Activated CD4-positive, alpha-beta memory T cell treated with anti-CD3 and anti-CD28 coated beads, Interleukin-2, amount 10 ng/mL, durations not matched to agents 7 days and 5 days (primary cell): ENCODE data around the gene ABCG1. TPM values are rescaled to one million over a fixed set of nuclear protein-coding genes. Genes with fewer than 3 reads are reported as not detected.
A peak's percentile ranks its signal among the peaks of the same experiment; 100 is the strongest.
"Not testable (repeated sequence)": the region's sequence is repeated elsewhere in the genome, so short reads cannot be mapped to it uniquely, and the experiment has no call there.

Source experiments
- CTCF ChIA-PET: fragments of 350-600 bp; sonication (Branson Sonifier 250); formaldehyde crosslinking; loops from one replicate; lab custom pipeline; 2021; ENCODE audit warnings: antibody characterized with exemption, inconsistent platforms; lab: Charles Lee
- POLR2A ChIA-PET: fragments of 350-600 bp; sonication (Branson Sonifier 250); formaldehyde crosslinking; loops from one replicate; lab custom pipeline; 2021; ENCODE audit warnings: antibody characterized with exemption; lab: Charles Lee
- DNase-seq: peaks from one replicate; pipeline ENCODE4 v3.0.0-alpha.2; 2020
- H3K27ac Mint-ChIP-seq: one replicate; pipeline ENCODE4 v1.8.0; 2021; ENCODE audit warnings: mild to moderate bottlenecking, mixed read lengths
- H3K27me3 Mint-ChIP-seq: one replicate; pipeline ENCODE4 v1.8.0; 2021; ENCODE audit warnings: mixed read lengths
- H3K36me3 Mint-ChIP-seq: one replicate; pipeline ENCODE4 v1.8.0; 2021; ENCODE audit warnings: low read depth, mixed read lengths
- H3K4me1 Mint-ChIP-seq: one replicate; pipeline ENCODE4 v1.8.0; 2021; ENCODE audit warnings: mixed read lengths
- H3K4me3 Mint-ChIP-seq: one replicate; pipeline ENCODE4 v1.8.0; 2021; ENCODE audit warnings: mild to moderate bottlenecking, mixed read lengths
- H3K9me3 Mint-ChIP-seq: one replicate; pipeline ENCODE4 v1.8.0; 2021; ENCODE audit warnings: mixed read lengths
- total RNA-seq, 2 experiments: library from RNA; stranded (reverse); gene quantifications; one replicate each; pipeline ENCODE4 v1.2.3, GENCODE V29; 2021

The ABCG1 gene
- total RNA-seq: 10 to 100 TPM; 23.7 to 25.3 TPM

DNA sequence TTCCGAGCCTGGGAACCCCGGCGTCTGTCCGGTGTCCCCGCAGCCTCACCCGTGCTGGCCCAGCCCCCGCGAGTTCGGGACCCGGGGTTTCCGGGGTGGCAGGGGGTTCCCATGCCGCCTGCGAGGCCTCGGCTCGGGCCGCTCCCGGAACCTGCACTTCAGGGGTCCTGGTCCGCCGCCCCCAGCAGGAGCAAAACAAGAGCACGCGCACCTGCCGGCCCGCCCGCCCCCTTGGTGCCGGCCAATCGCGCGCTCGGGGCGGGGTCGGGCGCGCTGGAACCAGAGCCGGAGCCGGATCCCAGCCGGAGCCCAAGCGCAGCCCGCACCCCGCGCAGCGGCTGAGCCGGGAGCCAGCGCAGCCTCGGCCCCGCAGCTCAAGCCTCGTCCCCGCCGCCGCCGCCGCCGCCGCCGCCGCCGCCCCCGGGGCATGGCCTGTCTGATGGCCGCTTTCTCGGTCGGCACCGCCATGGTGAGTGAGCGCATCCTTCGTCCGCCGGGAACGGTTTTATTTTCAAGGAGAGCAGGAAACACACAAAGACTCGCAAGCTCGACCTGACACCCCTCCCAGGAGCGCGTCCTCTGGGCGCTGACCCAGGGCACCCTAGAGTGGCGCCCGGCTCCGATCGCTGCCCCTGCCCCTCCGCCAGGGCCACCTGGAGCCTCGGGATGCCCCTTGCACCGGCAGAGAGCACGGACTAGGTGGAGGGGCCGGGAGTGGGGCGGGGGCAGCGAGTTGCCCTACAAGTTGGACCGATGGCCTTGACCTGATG, at the start of gene ABCG1:
TSS of gene ABCG1 (plus strand) at position 305 of the 770 bp plus-strand sequence. CDS start at position 428, 123 bp downstream.
- H3K4me1 Mint-ChIP-seq: peaks cover 15% of the 10 kb centered on the region
- CTCF ChIA-PET: interaction anchor here (1.1 to 3.7 kb wide), 9 partner anchors 14 to 74 kb away, joined by 4 to 44 read pairs (median 7); no protein-coding TSS in a partner anchor
- H3K27me3 Mint-ChIP-seq: peaks cover 4% of the 10 kb centered on the region
- POLR2A ChIA-PET: interaction anchor here (0.8 to 4.5 kb wide), 16 partner anchors 10 to 186 kb away, joined by 3 to 156 read pairs (median 8); no protein-coding TSS in a partner anchor
- peak within 1 kb of the TSS; percentile 84 for H3K27ac Mint-ChIP-seq
- peaks cover 18% of the 10 kb centered on the region for H3K9me3 Mint-ChIP-seq
- peak within 1 kb of the TSS; percentile 82 for H3K4me3 Mint-ChIP-seq
- peak; percentile 57 for DNase-seq
- peaks cover 18% of the 10 kb centered on the region for H3K36me3 Mint-ChIP-seq

DNA sequence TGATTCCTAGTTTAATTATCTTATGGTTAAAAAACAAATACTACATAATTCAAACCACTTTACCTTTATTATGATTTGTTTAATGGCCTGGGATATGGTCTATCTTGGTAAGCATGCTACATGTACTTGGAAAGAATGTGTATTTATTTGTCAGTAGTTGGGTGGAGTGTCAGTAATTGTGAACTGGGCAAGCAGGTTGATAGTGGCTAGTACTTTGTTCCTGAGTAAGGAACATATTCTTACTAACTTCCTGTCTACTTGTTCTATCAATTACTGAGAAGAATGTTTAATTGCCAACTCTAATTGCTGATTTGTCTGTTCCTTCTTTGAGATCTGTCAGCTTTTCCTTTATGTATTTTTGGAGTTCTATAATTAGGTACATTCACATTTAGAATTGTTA, 49.2 kb upstream of the ABCG1 start:
- Mint-ChIP-seq H3K36me3 (no peaks in the 10 kb centered on the region), H3K4me3 (no peak overlapping the region), H3K9me3 (no peaks in the 10 kb centered on the region), H3K4me1 (peaks cover 1% of the 10 kb centered on the region), H3K27ac (no peak overlapping the region), H3K27me3 (peaks cover 4% of the 10 kb centered on the region)
- POLR2A ChIA-PET: interaction anchor here (1.0 to 1.5 kb wide), 2 partner anchors 50 to 69 kb away, joined by 3 to 4 read pairs; no protein-coding TSS in a partner anchor
- CTCF ChIA-PET: interaction anchor here (1.0 to 8.6 kb wide), 2 partner anchors 69 to 90 kb away, joined by 3 to 91 read pairs; no protein-coding TSS in a partner anchor
- DNase-seq: no peak

DNA sequence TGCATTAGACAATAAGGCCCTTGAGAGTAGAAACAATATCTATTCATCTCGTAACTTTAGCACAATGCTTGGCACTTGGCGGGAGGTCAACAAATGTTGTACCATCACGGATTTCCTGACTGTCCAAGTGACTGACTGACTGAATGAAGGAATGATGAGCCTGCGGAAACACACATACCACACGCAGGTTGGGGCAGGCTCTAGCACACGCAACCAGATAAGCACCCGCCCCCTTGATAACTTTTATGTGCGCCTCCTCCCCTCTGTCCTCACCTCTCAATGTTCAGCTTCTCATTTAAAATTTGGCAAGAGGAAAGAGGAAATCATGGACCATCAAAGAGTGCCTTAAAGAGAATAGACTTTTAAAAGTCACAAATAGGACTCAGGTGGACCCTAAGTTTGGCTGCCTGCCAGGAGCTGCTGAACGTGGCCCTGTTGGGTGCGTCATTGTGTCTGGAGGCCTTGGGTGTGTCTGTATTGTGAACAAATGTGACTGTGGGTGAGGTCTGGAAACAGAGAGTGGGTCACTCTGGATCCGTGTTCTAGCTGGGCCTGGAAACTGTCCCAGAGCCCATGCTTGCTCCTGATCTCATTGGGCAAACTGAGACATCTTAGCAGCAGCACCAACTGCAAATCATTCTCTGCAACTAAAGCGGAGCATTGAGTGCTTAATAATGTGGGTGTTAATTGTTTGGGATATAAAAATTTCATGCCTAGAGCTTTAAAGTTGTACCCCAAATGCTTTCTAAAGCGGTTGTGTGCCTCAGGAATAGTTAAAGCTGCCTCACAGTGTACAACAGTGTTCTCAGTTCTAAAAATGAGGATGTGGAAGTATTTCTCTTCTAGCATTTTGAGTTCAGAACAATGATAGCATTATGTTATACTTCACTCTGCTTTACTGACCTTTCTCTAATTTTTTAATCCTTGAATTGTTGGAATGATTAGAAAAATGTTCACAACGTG, 47.6 kb upstream of the ABCG1 start:
- ChIA-PET CTCF (interaction anchor here (0.8 to 1.1 kb wide), 3 partner anchors 63 to 89 kb away, joined by 3 to 4 read pairs (median 3); no protein-coding TSS in a partner anchor), POLR2A (interaction anchor here (1.0 kb wide), 1 partner anchor 22 kb away, joined by 4 read pairs; no protein-coding TSS in a partner anchor)
- Mint-ChIP-seq H3K36me3 (no peaks in the 10 kb centered on the region), H3K27me3 (peaks cover 13% of the 10 kb centered on the region), H3K27ac (no peak overlapping the region), H3K4me3 (no peak overlapping the region), H3K9me3 (no peaks in the 10 kb centered on the region), H3K4me1 (peaks cover 1% of the 10 kb centered on the region)
- DNase-seq: peak; percentile 12

DNA sequence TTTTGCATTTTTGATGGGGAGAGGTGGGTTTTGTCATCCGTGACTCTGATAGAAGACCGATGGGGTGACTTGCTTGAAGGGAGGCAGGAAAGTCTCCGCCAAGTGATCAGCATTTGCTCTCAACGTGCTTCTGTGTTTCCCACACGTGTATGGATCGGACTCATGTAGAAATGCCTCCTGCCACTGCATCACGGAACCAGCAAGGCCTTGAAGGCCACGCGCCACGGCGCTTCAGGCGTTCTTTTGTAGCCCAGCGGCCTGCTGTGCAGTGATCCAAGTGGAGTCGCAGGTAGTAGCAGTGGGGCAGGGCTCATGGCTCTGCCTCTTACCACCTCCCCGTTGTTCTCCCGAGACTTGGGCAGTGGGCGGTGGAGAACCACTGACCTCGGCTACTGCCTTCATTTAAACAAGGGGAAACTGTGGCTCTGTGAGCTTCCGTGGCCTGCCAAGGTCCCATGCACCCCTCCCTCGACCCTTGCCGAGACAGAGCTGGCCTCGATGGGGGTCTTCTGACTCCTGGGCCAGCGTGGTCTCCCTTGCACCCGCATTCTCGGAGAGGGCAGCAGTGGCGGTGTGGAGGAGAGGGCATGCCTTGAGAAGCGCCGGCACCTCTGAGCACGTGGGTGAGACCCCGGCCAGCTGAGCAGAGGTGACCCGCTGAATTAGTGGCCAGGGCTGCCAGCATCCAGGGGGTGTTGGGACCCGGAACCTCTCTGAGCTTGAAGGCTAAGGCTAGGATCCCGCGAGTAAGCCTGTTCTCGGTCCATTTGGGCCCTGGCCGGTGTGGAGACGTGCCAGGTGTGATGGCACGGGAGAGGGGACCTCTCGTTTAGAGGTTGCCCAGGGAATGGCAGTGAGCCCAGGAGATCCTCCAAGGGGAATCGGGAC, 46.1 kb upstream of the ABCG1 start:
- ChIA-PET CTCF (interaction anchor here (1.0 to 1.1 kb wide), 2 partner anchors 28 to 86 kb away, joined by 3 to 4 read pairs; no protein-coding TSS in a partner anchor), POLR2A (no interaction called here)
- Mint-ChIP-seq H3K4me3 (no peak overlapping the region), H3K36me3 (no peaks in the 10 kb centered on the region), H3K27ac (no peak overlapping the region), H3K27me3 (peaks cover 18% of the 10 kb centered on the region), H3K4me1 (peaks cover 1% of the 10 kb centered on the region), H3K9me3 (no peaks in the 10 kb centered on the region)
- no peak for DNase-seq

DNA sequence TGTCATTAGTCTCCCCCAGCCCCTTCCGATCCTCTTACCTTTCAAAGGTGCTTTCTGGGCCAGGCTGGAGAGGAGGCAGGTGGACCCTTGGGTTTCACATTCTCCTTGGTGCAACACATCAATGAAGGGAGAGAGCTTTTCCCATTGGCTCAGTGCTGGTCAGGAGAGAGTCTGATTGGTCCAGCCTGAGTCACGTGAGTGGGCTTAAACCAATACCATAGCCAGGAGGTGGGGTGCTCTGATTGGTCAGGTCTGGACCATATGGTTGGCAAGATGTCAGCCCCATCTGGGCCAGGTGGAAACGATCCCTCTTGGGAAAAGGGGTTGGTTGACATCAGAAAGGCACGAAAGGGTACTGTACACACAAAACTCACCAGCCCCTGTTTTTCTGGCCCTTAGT, 44.8 kb upstream of the ABCG1 start:
- Mint-ChIP-seq H3K27ac (no peak overlapping the region), H3K27me3 (peaks cover 23% of the 10 kb centered on the region), H3K9me3 (no peaks in the 10 kb centered on the region), H3K4me1 (peaks cover 1% of the 10 kb centered on the region), H3K36me3 (no peaks in the 10 kb centered on the region), H3K4me3 (no peak overlapping the region)
- ChIA-PET CTCF (no interaction called here), POLR2A (no interaction called here)
- no peak for DNase-seq

DNA sequence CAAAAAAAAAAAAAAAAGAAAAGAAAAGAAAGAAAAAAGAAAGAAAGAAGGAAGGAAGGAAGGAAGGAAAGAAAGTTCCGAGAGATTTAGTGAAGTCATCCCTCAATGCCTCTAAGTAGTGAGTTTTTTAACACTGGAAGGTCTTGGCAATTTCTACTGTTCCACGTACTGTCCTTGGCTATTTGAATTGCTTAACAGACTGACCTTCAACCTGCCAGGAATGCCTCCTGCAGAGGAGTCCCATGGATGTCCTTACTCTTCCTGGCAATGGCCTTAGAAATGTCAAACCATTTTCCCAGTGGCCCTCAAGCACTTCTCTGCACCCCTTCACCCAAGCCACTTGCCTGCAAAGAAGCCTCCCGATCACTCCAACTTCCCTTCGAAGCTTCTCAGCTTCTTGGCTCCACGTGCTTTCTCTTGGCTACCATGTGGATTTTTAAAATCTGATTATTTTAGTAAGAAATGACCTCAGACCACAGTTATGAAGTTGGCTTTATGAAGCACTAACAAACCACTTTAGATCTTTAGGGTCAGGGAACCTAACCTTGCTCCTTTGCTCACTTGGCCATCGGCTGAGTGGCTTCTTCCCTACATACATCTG, 43.7 kb upstream of the ABCG1 start:
- CTCF ChIA-PET: interaction anchor here (0.8 kb wide), 1 partner anchor 83 kb away, joined by 4 read pairs; no protein-coding TSS in a partner anchor
- no peak overlapping the region for H3K4me3 Mint-ChIP-seq

DNA sequence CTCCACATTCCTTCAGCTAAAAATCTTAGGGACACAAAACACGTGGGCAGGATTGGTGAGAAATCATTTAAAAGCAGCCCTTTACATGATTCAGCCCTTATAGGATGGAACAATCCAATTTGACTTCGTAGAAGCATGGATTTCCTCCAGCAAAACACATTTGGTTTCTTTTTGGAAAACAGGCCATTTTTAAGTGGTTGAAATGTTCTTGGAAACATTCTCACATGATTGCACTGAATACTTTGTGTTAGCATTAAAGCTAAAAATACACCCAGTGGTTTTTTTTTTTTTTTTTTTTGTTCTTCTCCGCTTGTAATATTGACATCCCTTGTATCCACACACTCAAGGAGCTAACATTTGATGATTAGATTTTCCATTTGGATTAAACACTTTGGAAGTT, 42.1 kb upstream of the ABCG1 start:
- H3K36me3 Mint-ChIP-seq: no peaks in the 10 kb centered on the region
- DNase-seq: no peak
- ChIA-PET POLR2A (interaction anchor here (1.1 kb wide), 1 partner anchor 14 kb away, joined by 3 read pairs; no protein-coding TSS in a partner anchor), CTCF (interaction anchor here (0.6 kb wide), 1 partner anchor 540 kb away, joined by 3 read pairs; no protein-coding TSS in a partner anchor)
- H3K4me1 Mint-ChIP-seq: no peaks in the 10 kb centered on the region
- no peak overlapping the region for H3K4me3 Mint-ChIP-seq
- peaks cover 34% of the 10 kb centered on the region for H3K27me3 Mint-ChIP-seq
- no peaks in the 10 kb centered on the region for H3K9me3 Mint-ChIP-seq
- no peak overlapping the region for H3K27ac Mint-ChIP-seq

More for the DNA sequence above, 43.7 kb upstream of the ABCG1 start:
- Mint-ChIP-seq H3K9me3 (no peaks in the 10 kb centered on the region), H3K27ac (no peak overlapping the region), H3K4me1 (no peaks in the 10 kb centered on the region), H3K27me3 (peaks cover 26% of the 10 kb centered on the region), H3K36me3 (no peaks in the 10 kb centered on the region)
- POLR2A ChIA-PET: interaction anchor here (1.3 kb wide), 1 partner anchor 45 kb away, joined by 3 read pairs; no protein-coding TSS in a partner anchor
- DNase-seq: no peak

DNA sequence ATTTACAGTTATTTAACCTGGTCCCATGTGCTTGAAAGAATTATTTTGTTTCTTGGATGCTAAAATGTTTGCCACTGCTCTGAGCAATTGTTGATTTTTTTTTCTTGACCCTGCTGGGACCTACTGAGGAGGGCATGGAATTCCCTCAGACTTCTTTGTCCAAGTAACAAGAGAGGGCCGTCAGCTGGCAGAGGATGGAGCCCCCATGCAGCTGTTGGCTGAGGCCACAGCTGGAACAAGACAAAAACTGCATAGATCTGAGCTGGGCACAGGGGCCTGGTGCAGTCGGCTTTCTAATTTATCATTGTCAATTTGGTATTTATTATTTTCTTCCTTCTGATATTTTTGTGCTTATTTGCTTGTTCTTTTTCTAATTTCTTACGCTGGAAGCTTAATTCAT, 39.6 kb upstream of the ABCG1 start:
- H3K27me3 Mint-ChIP-seq: peaks cover 31% of the 10 kb centered on the region
- H3K9me3 Mint-ChIP-seq: no peaks in the 10 kb centered on the region
- ChIA-PET POLR2A (no interaction called here), CTCF (interaction anchor here (0.7 kb wide), 1 partner anchor 9 kb away, joined by 4 read pairs; no protein-coding TSS in a partner anchor)
- H3K27ac Mint-ChIP-seq: no peak overlapping the region
- H3K36me3 Mint-ChIP-seq: no peaks in the 10 kb centered on the region
- H3K4me3 Mint-ChIP-seq: no peak overlapping the region
- H3K4me1 Mint-ChIP-seq: no peaks in the 10 kb centered on the region
- no peak for DNase-seq

DNA sequence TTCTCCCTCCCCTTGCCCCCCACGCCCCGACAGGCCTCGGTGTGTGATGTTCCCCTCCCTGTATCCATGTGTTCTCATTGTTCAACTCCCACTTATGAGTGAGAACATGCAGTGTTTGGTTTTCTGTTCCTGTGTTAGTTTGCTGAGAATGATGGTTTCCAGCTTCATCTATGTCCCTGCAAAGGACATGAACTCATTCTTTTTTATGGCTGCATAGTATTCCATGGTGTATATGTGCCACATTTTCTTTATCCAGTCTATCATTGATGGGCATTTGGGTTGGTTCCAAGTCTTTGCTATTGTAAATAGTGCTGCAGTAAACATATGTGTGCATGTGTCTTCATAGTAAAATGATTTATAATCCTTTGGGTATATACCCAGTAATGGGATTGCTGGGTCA, 38.9 kb upstream of the ABCG1 start:
- H3K9me3 Mint-ChIP-seq, H3K36me3 Mint-ChIP-seq, DNase-seq, H3K27ac Mint-ChIP-seq, H3K4me1 Mint-ChIP-seq, H3K4me3 Mint-ChIP-seq, POLR2A ChIA-PET: not testable (repeated sequence)
- CTCF ChIA-PET: interaction anchor here (0.7 kb wide), 1 partner anchor 8 kb away, joined by 4 read pairs; no protein-coding TSS in a partner anchor
- peaks cover 31% of the 10 kb centered on the region for H3K27me3 Mint-ChIP-seq

DNA sequence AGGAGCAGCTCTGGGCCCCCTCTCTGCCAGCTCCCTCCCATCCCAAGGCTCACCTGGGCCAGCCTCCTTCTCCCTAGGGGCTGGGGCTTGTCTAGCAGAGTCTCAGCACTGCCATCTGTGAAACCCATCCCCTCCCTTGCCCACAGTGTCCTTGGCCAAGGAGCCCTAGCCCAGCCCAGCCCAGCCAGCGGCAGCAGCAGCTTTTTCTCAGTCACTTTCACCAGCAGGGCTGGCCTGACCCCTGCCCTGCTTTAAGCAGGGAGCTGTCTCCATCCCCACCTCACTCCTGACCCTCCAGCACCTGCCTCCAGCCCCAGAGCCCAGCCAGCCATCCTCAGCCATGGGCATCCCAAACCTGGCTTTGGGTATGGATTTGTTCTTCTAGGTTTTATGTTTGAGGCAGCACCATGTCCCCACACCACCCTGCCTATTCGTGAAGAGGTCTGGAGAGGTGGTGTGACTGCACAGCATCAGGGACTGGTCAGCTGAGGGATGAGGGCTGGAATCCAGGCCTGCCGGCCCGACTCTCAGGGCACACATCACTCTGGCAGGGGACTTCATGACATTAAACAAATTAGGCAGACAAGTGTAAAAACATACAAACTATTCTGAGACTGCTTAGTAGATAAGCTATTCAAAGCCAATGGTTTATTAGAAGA, 36.1 kb upstream of the ABCG1 start:
- ChIA-PET CTCF (interaction anchor here (0.6 to 1.1 kb wide), 3 partner anchors 19 to 76 kb away, joined by 3 read pairs; no protein-coding TSS in a partner anchor), POLR2A (interaction anchor here (0.8 to 1.9 kb wide), 5 partner anchors 8 to 89 kb away, joined by 3 to 6 read pairs (median 4); no protein-coding TSS in a partner anchor)
- no peak overlapping the region for H3K4me3 Mint-ChIP-seq
- H3K27ac Mint-ChIP-seq: no peak overlapping the region
- H3K27me3 Mint-ChIP-seq: peaks cover 17% of the 10 kb centered on the region
- DNase-seq: no peak
- H3K36me3 Mint-ChIP-seq: peaks cover 17% of the 10 kb centered on the region
- H3K9me3 Mint-ChIP-seq: peaks cover 5% of the 10 kb centered on the region
- H3K4me1 Mint-ChIP-seq: peaks cover 22% of the 10 kb centered on the region
